GM19043 (cell line): ENCODE data around the gene POLD3.

ENCODE experiments used
- ATAC-seq: cut with Tn5 transposase; IDR thresholded peaks from one replicate; pipeline ENCODE4 v1.9.1; 2021; ENCODE audit warnings: low read depth; ENCODE audit not compliant: unreplicated experiment

The POLD3 gene

GRCh38 chr11:74670171-74670570, 77.8 kb downstream of the POLD3 start:
- ATAC-seq: no peak

- no peak for ATAC-seq
Measured at GRCh38 chr11:74671520-74672196, 79.3 kb downstream of the POLD3 start.

DNA sequence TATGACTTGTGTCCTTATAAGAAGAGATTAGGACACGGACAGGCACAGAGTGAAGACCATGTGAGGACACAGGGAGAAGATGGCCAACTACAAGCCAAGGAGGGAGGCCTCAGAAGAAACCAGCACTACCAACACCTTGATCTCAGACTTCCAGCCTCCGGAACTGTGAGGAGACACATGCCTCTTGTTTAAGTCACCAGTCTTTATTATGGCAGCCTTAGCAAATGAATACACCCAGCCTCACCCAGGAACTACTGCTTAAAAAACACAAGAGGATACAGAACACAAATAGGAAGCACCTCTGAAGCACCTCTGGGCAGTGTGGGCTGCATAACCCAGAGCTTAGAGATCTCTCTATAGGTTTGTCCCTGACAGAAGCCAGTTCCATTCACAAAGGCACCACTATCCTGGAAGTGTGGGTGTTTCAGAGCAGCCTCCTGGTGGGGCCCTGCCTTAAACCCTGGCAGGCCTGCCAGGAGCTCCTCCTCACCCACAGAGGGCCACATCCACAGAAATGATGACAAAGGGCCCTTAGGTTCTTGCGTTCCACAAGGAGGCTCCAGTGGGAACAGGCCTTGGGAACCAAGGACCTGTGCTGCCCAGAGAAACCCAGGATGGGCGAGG, 80.1 kb downstream of the POLD3 start:
- no peak for ATAC-seq

- no peak for ATAC-seq
Measured at GRCh38 chr11:74672956-74673692, 80.7 kb downstream of the POLD3 start.

DNA sequence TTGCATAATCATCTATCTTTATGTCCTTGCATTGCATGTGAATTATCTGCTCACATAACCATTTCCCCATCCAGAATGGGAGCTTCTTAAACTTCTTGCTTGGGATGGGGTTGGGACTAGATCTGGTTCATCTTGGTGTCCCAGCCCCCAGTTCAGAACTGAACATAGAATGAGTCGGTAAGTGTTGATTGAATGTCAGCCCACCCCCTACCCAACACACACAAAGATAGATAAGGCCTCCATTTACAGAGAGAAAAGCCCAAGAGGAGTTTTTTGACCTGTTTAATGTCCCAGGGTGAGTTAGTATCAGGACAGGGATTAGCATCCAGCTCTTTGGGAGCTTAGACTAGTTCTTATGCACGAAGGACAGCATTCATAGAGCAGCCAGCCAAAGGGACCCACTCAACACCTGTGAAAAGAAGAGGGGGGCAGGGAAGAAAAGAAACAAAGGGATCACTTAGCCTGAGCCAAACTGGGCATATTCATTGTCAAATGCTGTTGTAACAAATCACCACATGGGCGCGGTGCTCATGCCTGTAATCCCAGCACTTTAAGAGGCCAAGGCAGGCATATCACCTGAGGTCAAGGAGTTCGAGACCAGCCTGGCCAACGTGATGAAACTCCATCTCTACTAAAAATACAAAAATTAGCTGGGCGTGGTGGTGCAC, 81.4 kb downstream of the POLD3 start:
- no peak for ATAC-seq

DNA sequence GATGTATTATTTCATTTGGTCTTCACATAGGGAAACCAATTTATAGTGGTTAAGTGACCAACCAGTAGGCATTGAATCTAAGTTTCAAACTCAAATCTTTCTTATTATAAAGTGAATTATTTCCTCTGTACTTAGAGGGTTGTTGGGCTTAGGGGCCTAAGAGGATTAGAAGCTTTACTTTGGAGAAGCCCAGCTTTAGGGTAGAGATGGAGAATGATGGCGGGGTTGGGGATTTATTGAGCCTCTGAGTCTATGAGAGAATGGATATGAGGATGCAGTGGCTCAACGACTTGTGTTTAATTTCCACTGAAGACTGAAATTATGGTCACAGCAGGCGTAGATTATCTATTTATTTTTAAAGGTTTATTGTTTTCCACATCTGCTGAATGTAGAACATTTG, 83.4 kb downstream of the POLD3 start:
- no peak for ATAC-seq

DNA sequence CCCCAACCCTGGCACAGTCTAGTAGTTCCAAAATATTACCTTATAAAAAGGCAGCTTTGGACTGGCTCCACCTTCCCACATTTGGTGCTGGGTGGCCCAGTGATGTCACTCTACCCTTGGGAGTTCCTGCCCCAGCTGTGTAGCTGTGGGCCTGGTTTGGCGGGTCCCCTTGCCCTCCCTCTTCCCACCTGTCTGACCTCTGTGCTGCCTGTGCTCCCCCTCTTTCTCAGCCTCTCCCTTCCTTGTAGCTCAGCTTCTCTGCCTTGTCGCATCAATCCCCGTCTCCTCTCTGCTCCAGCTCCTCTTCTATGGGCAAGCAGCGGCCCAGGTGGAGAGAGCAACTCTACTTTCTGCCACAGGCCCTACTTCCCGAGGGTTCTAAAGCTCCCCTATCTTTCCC, 84.2 kb downstream of the POLD3 start:
- no peak for ATAC-seq

DNA sequence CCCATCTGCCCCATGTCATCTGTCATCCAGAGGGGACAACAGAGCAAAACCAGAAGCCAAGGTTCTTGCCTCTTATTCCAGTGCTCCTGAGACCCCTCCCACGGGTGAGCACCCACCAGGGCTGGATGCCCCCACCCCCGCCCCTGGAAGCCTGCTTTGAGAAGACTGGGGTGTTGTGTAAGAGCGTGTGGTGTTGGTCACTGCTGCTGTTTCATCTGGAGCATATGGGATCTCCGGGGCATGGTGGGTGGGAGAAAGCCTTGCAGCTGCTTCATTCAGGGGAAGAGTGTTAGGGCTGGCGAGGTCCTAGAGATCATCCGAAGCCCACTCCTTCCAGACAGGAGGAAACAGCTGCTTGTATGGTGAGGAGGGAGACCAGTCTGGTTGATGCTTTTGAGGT, 84.7 kb downstream of the POLD3 start:
- no peak for ATAC-seq

GRCh38 chr11:74678041-74678440, 85.7 kb downstream of the POLD3 start:
- no peak for ATAC-seq

DNA sequence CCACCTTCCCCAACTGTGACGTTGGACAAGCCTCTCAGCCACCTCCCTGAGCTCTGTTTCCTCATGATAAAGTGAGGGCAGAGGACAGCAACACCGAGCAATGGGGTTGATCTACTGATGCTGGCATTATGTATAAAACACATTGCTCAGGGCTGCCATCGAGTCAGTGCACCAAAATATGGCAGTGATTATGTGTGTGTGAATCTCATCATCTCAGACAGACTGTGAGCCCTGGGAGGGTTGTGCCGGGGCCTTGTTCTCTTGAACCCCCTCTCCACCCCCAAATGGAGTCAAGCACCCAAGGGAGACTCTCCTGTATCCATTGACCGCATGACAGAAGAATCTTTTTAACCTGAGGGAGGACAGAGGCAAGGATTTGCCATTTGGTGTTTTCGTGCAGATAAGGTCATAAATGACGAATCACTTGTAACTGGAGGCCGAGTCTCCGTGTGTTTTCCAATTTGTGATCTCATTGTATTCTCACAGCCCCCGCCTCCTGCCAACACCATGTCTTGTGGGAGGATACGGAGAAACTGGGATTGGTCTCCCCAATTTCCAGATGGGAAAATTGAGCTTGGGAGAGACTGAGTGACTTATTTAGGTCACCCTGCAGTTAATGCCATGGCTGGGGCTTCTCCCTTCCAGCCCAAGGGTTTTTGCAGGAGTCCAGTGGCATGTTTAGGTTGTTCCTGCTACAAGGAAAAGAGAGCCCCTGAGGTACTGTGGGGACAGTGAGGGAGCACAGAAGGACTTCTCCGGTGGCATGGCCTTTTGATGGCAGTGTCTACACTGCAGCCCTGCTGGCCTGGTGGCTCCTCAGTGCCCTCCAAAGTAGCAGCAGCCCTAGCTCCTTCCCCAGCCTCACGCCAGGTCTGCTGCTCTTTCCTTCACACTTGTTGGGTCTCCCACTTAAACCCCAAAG, 86.5 kb downstream of the POLD3 start:
- ATAC-seq: no peak

- no peak for ATAC-seq
Measured at GRCh38 chr11:74679513-74679865, 87.1 kb downstream of the POLD3 start.

DNA sequence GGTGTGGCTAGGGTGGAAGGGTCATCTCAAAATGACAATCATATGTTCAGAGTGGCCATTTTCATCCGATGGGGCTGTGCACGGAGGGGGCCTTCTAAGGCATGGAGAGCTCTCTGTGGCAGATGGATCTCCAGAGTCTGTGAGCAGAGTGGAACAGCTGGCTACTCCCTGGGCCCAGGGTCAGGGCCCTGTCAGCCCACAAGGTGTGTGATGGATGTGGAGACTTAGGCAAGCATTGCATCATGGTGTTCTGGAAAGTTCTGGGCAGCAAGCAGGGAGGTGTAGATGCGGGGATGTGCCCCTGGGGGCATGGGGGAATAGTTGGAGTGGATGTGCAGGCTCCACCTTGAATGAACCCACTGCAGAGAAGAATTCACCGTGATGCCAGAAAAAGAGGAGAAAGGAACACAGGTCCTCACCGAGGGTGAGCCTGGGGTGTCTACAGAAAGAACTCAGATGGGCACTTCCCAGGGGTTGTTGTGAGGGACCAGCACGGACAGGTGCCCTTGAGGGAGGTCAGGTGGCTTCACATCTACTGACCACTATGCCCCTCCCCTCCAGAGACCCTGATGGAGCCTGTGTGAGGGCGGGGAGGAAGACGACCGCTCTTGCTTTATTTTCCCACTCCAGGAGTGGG, 87.8 kb downstream of the POLD3 start:
- no peak for ATAC-seq

- ATAC-seq: no peak
Measured at GRCh38 chr11:74680703-74681531, 88.5 kb downstream of the POLD3 start.

GRCh38 chr11:74681686-74682651, 89.6 kb downstream of the POLD3 start:
- no peak for ATAC-seq

GRCh38 chr11:74682731-74683278, 90.4 kb downstream of the POLD3 start:
- no peak for ATAC-seq

GRCh38 chr11:74683279-74683871, 91.0 kb downstream of the POLD3 start:
- no peak for ATAC-seq

GRCh38 chr11:74683941-74684481, 91.6 kb downstream of the POLD3 start:
- no peak for ATAC-seq
